GM18505 (cell line): ENCODE results near the gene AMFR.

ENCODE experiments used
- ATAC-seq: cut with Tn5 transposase; IDR thresholded peaks from one replicate; pipeline ENCODE4 v1.9.1; 2021; ENCODE audit not compliant: unreplicated experiment
- POLR2A ChIP-seq: IDR thresholded peaks from 4 replicates; pipeline ENCODE4 v1.6.1; 2011; ENCODE audit warnings: borderline replicate concordance; ENCODE audit not compliant: insufficient read depth, insufficient read length; ENCODE audit errors: extremely low read depth

The AMFR gene

GRCh38 chr16:56450275-56450985, 25.1 kb upstream of the AMFR start:
- peak; percentile 31 for ATAC-seq

GRCh38 chr16:56448005-56448404, 22.7 kb upstream of the AMFR start:
- TF ChIP-seq POLR2A, result no peak
- ATAC-seq, result no peak

More at GRCh38 chr16:56450275-56450985, 25.1 kb upstream of the AMFR start:
- no peak for TF ChIP-seq POLR2A

- TF ChIP-seq POLR2A, result no peak
- ATAC-seq, result no peak
These were observed 21.9 kb upstream of the AMFR start for GRCh38 chr16:56447286-56447685.

GRCh38 chr16:56438038-56438437, 12.7 kb upstream of the AMFR start:
- TF ChIP-seq POLR2A, result no peak
- ATAC-seq, result no peak

GRCh38 chr16:56436258-56436657, 10.9 kb upstream of the AMFR start:
- TF ChIP-seq POLR2A, result no peak
- no peak for ATAC-seq

- no peak for ATAC-seq
- TF ChIP-seq POLR2A, result no peak
These were observed 2.7 kb upstream of the AMFR start for GRCh38 chr16:56428091-56428490.

GRCh38 chr16:56426585-56426984, 1.2 kb upstream of the AMFR start:
- no peak for ATAC-seq
- no peak for TF ChIP-seq POLR2A

- ATAC-seq, result peak; percentile 43
- TF ChIP-seq POLR2A, result no peak
These were observed 430 bp downstream of the AMFR start for GRCh38 chr16:56424791-56425438.

GRCh38 chr16:56424404-56424764, 961 bp downstream of the AMFR start:
- no peak for ATAC-seq
- TF ChIP-seq POLR2A, result no peak

GRCh38 chr16:56423584-56424403, 1.6 kb downstream of the AMFR start:
- no peak for ATAC-seq

GRCh38 chr16:56422896-56423441, 2.4 kb downstream of the AMFR start:
- no peak for TF ChIP-seq POLR2A
- ATAC-seq, result no peak

More at GRCh38 chr16:56423584-56424403, 1.6 kb downstream of the AMFR start:
- TF ChIP-seq POLR2A, result no peak

- TF ChIP-seq POLR2A, result no peak
- ATAC-seq, result no peak
These were observed 3.2 kb downstream of the AMFR start for GRCh38 chr16:56421976-56422669.

- ATAC-seq, result no peak
- no peak for TF ChIP-seq POLR2A
These were observed 4.0 kb downstream of the AMFR start for GRCh38 chr16:56421313-56421712.
